ENCODE results near the gene ST7L.

The ST7L gene

GRCh38 chr1:112583366-112583765 is 35.6 kb downstream of the ST7L start:
- no peaks in the 10 kb centered on the region for H3K9me3 ChIP-seq (ENCODE audit: insufficient read depth, low read length)
- no peaks in the 10 kb centered on the region for H3K4me1 ChIP-seq (ENCODE audit: low read length)
- H2AFZ ChIP-seq (ENCODE audit: low read depth, low read length) = no peak overlapping the region
- H3K36me3 ChIP-seq (replicated peaks; ENCODE audit: low read depth, low read length) = no peaks in the 10 kb centered on the region
- H4K20me1 ChIP-seq (ENCODE audit: insufficient read depth, low read length) = no peaks in the 10 kb centered on the region
- no peaks in the 10 kb centered on the region for H3K27me3 ChIP-seq (ENCODE audit: low read depth, low read length)
- TF ChIP-seq CTCF (IDR thresholded peaks at IDR 0.05; ENCODE audit: low read depth, low read length) = no peak
- no peak for TF ChIP-seq EZH2phosphoT487 (IDR thresholded peaks at IDR 0.05; ENCODE audit: low read depth)
- H3K9ac ChIP-seq (ENCODE audit: low read length) = no peak overlapping the region
- H3K4me3 ChIP-seq (ENCODE audit: low read length) = no peak overlapping the region
- H3K79me2 ChIP-seq (ENCODE audit: low read length) = no peaks in the 10 kb centered on the region
- no peak overlapping the region for H3K27ac ChIP-seq (ENCODE audit: low read length)
- H3K4me2 ChIP-seq (ENCODE audit: low read length) = no peak overlapping the region

GRCh38 chr1:112581586-112582192 is 37.3 kb downstream of the ST7L start:
- TF ChIP-seq CTCF (IDR thresholded peaks at IDR 0.05; ENCODE audit: low read depth, low read length) = no peak
- no peak for TF ChIP-seq EZH2phosphoT487 (IDR thresholded peaks at IDR 0.05; ENCODE audit: low read depth)

GRCh38 chr1:112579801-112580510 is 39.0 kb downstream of the ST7L start:
- H3K9ac ChIP-seq (ENCODE audit: low read length) = no peak overlapping the region
- no peak overlapping the region for H2AFZ ChIP-seq (ENCODE audit: low read depth, low read length)
- H3K27me3 ChIP-seq (ENCODE audit: low read depth, low read length) = no peaks in the 10 kb centered on the region
- no peaks in the 10 kb centered on the region for H3K79me2 ChIP-seq (ENCODE audit: low read length)
- no peak overlapping the region for H3K4me3 ChIP-seq (ENCODE audit: low read length)
- no peak overlapping the region for H3K27ac ChIP-seq (ENCODE audit: low read length)
- no peaks in the 10 kb centered on the region for H3K4me1 ChIP-seq (ENCODE audit: low read length)
- no peaks in the 10 kb centered on the region for H4K20me1 ChIP-seq (ENCODE audit: insufficient read depth, low read length)
- H3K4me2 ChIP-seq (ENCODE audit: low read length) = no peak overlapping the region
- no peaks in the 10 kb centered on the region for H3K9me3 ChIP-seq (ENCODE audit: insufficient read depth, low read length)
- no peaks in the 10 kb centered on the region for H3K36me3 ChIP-seq (replicated peaks; ENCODE audit: low read depth, low read length)
- no peak for TF ChIP-seq CTCF (IDR thresholded peaks at IDR 0.05; ENCODE audit: low read depth, low read length)
- no peak for TF ChIP-seq EZH2phosphoT487 (IDR thresholded peaks at IDR 0.05; ENCODE audit: low read depth)

More at GRCh38 chr1:112581586-112582192, 37.3 kb downstream of the ST7L start:
- Histone ChIP-seq H3K27me3 (ENCODE audit: low read depth, low read length) (no peaks in the 10 kb centered on the region), H3K4me1 (ENCODE audit: low read length) (no peaks in the 10 kb centered on the region), H3K9ac (ENCODE audit: low read length) (no peak overlapping the region), H3K27ac (ENCODE audit: low read length) (no peak overlapping the region), H3K4me2 (ENCODE audit: low read length) (no peak overlapping the region), H3K9me3 (ENCODE audit: insufficient read depth, low read length) (no peaks in the 10 kb centered on the region), H3K79me2 (ENCODE audit: low read length) (no peaks in the 10 kb centered on the region), H3K36me3 (replicated peaks; ENCODE audit: low read depth, low read length) (no peaks in the 10 kb centered on the region), H2AFZ (ENCODE audit: low read depth, low read length) (no peak overlapping the region), H4K20me1 (ENCODE audit: insufficient read depth, low read length) (no peaks in the 10 kb centered on the region), H3K4me3 (ENCODE audit: low read length) (no peak overlapping the region)

GRCh38 chr1:112576240-112576639 is 42.7 kb downstream of the ST7L start:
- no peak overlapping the region for H3K27ac ChIP-seq (ENCODE audit: low read length)
- H3K9me3 ChIP-seq (ENCODE audit: insufficient read depth, low read length) = no peaks in the 10 kb centered on the region
- no peak overlapping the region for H2AFZ ChIP-seq (ENCODE audit: low read depth, low read length)
- H3K9ac ChIP-seq (ENCODE audit: low read length) = no peak overlapping the region
- no peaks in the 10 kb centered on the region for H3K36me3 ChIP-seq (replicated peaks; ENCODE audit: low read depth, low read length)
- no peaks in the 10 kb centered on the region for H4K20me1 ChIP-seq (ENCODE audit: insufficient read depth, low read length)
- no peak overlapping the region for H3K4me3 ChIP-seq (ENCODE audit: low read length)
- no peaks in the 10 kb centered on the region for H3K79me2 ChIP-seq (ENCODE audit: low read length)
- H3K4me1 ChIP-seq (ENCODE audit: low read length) = no peaks in the 10 kb centered on the region
- H3K4me2 ChIP-seq (ENCODE audit: low read length) = no peak overlapping the region
- no peaks in the 10 kb centered on the region for H3K27me3 ChIP-seq (ENCODE audit: low read depth, low read length)
- TF ChIP-seq EZH2phosphoT487 (IDR thresholded peaks at IDR 0.05; ENCODE audit: low read depth) (no peak), CTCF (IDR thresholded peaks at IDR 0.05; ENCODE audit: low read depth, low read length) (no peak)
